SK-N-SH (cell line): ENCODE results near the gene TPSB2. TPM values are rescaled to one million over a fixed set of nuclear protein-coding genes. Genes with fewer than 3 reads are reported as not detected.

ENCODE experiments used
- CTCF ChIA-PET: fragments of 300-600, 350-600 bp; formaldehyde crosslinking; extraction: SDS; loops from one replicate; lab custom pipeline; 2021; lab: Yijun Ruan, JAX
- POLR2A ChIA-PET: fragments of 350-600 bp; sonication (Branson Sonifier 250); formaldehyde crosslinking; extraction: SDS; loops from one replicate; lab custom pipeline; 2020; ENCODE audit warnings: antibody characterized with exemption, inconsistent platforms; lab: Yijun Ruan, JAX
- DNase-seq: peaks from one replicate; pipeline ENCODE4 v3.0.0; 2012
- H2AFZ ChIP-seq: fragments of 200-600 bp; sonication (generic); 2 replicates; pipeline ENCODE4 v1.8.1; 2016; ENCODE audit warnings: antibody characterized with exemption, mild to moderate bottlenecking, low read depth
- H3F3A ChIP-seq: fragments of 200-600 bp; sonication (generic); replicated peaks from 2 replicates; pipeline ENCODE3; 2016; ENCODE audit warnings: antibody characterized with exemption, mild to moderate bottlenecking; ENCODE audit not compliant: insufficient read depth
- H3K27ac ChIP-seq, 2 experiments: fragments of 200-500 bp in 1 of 2; fragments of 200-600 bp in 1 of 2; sonication (Bioruptor generic) in 1 of 2; sonication (generic), shearing (Covaris generic) in 1 of 2; 2 replicates each; pipeline versions ENCODE4 v1.5.1 to v1.6.1; 2014 to 2016; ENCODE audit warnings: low read depth in 2 of 2, inconsistent platforms in 1 of 2, low read length in 1 of 2, mild to moderate bottlenecking in 1 of 2, mixed read lengths in 1 of 2
- H3K27me3 ChIP-seq: fragments of 200-600 bp; sonication (generic), shearing (Covaris generic); 2 replicates; pipeline ENCODE4 v1.6.1; 2016; ENCODE audit warnings: mixed run types; ENCODE audit not compliant: insufficient read depth
- H3K36me3 ChIP-seq, 2 experiments: fragments of 200-500 bp in 1 of 2; fragments of 200-600 bp in 1 of 2; sonication (Bioruptor generic) in 1 of 2; sonication (generic) in 1 of 2; replicated peaks in 1 of 2; 2 replicates each; pipeline versions ENCODE3 to v1.5.1; 2014 to 2016; ENCODE audit warnings: low read length in 1 of 2, mild to moderate bottlenecking in 1 of 2; ENCODE audit not compliant: insufficient read depth in 2 of 2, control insufficient read depth in 1 of 2
- H3K4me1 ChIP-seq, 2 experiments: fragments of 200-500 bp in 1 of 2; fragments of 200-600 bp in 1 of 2; sonication (Bioruptor generic) in 1 of 2; sonication (generic), shearing (Covaris generic) in 1 of 2; 2 replicates each; pipeline versions ENCODE4 v1.5.1 to v1.6.1; 2014 to 2016; ENCODE audit warnings: low read depth in 1 of 2, low read length in 1 of 2, mixed run types in 1 of 2; ENCODE audit not compliant: insufficient read depth in 2 of 2, control insufficient read depth in 1 of 2
- H3K4me2 ChIP-seq: fragments of 200-600 bp; sonication (generic), shearing (Covaris generic); 2 replicates; pipeline ENCODE4 v1.6.1; 2017; ENCODE audit warnings: mixed run types
- H3K4me3 ChIP-seq, 2 experiments: fragments of 200-500 bp in 1 of 2; fragments of 200-600 bp in 1 of 2; sonication (Bioruptor generic) in 1 of 2; sonication (generic), shearing (Covaris generic) in 1 of 2; 2 replicates each; pipeline versions ENCODE4 v1.5.1 to v1.8.1; 2014 to 2016; ENCODE audit warnings: low read depth in 2 of 2, inconsistent platforms in 1 of 2, low read length in 1 of 2, mild to moderate bottlenecking in 1 of 2, mixed read lengths in 1 of 2, moderate library complexity in 1 of 2
- H3K79me2 ChIP-seq: fragments of 200-600 bp; sonication (generic); 2 replicates; pipeline ENCODE4 v1.8.1; 2017; ENCODE audit warnings: mild to moderate bottlenecking; ENCODE audit not compliant: insufficient read depth
- H3K9ac ChIP-seq: fragments of 200-600 bp; sonication (generic); 2 replicates; pipeline ENCODE4 v1.6.1; 2017; ENCODE audit warnings: mixed run types
- H3K9me2 ChIP-seq: fragments of 200-600 bp; sonication (generic); 2 replicates; pipeline ENCODE4 v1.6.1; 2017; ENCODE audit warnings: mixed run types
- H3K9me3 ChIP-seq: fragments of 200-600 bp; sonication (generic); 2 replicates; pipeline ENCODE4 v1.6.1; 2017; ENCODE audit warnings: mixed run types, mild to moderate bottlenecking, moderate library complexity
- H4K20me1 ChIP-seq: fragments of 200-600 bp; sonication (generic); 2 replicates; pipeline ENCODE4 v1.6.1; 2017; ENCODE audit warnings: mild to moderate bottlenecking, mixed run types; ENCODE audit not compliant: insufficient read depth
- CHD2 ChIP-seq: fragments of 150-350 bp; IDR thresholded peaks from 2 replicates; pipeline ENCODE4 v1.6.1; 2018; ENCODE audit warnings: low read length; ENCODE audit not compliant: partially characterized antibody
- EP300 ChIP-seq, 2 experiments: IDR thresholded peaks; 2 replicates each; pipeline versions ENCODE4 v1.4.0 to v1.6.1; 2012; ENCODE audit warnings: borderline replicate concordance in 1 of 2, low read depth in 1 of 2, low read length in 1 of 2
- FOSL2 ChIP-seq: IDR thresholded peaks from 2 replicates; pipeline ENCODE4 v1.4.0; 2012; ENCODE audit warnings: low read depth, mild to moderate bottlenecking, moderate library complexity, borderline replicate concordance
- GABPA ChIP-seq: IDR thresholded peaks from 2 replicates; pipeline ENCODE4 v1.4.0; 2012; ENCODE audit warnings: low read depth, mild to moderate bottlenecking
- JUND ChIP-seq: IDR thresholded peaks from 2 replicates; pipeline ENCODE4 v1.4.0; 2012
- MEF2A ChIP-seq: IDR thresholded peaks from 2 replicates; pipeline ENCODE4 v1.4.0; 2012; ENCODE audit warnings: low read depth, borderline replicate concordance
- NFIC ChIP-seq: IDR thresholded peaks from 2 replicates; pipeline ENCODE4 v1.4.0; 2012; ENCODE audit warnings: borderline replicate concordance
- PBX3 ChIP-seq: IDR thresholded peaks from 2 replicates; pipeline ENCODE4; 2012
- POLR2AphosphoS5 ChIP-seq: IDR thresholded peaks from 2 replicates; pipeline ENCODE4 v1.6.1; 2012; ENCODE audit warnings: low read depth, low read length
- RCOR1 ChIP-seq: fragments of 150-350 bp; IDR thresholded peaks from 2 replicates; pipeline ENCODE4 v1.6.1; 2017; ENCODE audit warnings: antibody characterized with exemption, low read length
- REST ChIP-seq: IDR thresholded peaks from 2 replicates; pipeline ENCODE4 v1.6.1; 2012; ENCODE audit warnings: mild to moderate bottlenecking, low read depth, low read length, moderate library complexity
- RFX5 ChIP-seq: IDR thresholded peaks from 2 replicates; pipeline ENCODE4 v1.6.1; 2012; ENCODE audit warnings: mild to moderate bottlenecking, improper control_type of control experiment, low read length
- RXRA ChIP-seq: IDR thresholded peaks from 2 replicates; pipeline ENCODE4 v1.4.0; 2012; ENCODE audit warnings: low read depth, mild to moderate bottlenecking, borderline replicate concordance
- SIN3A ChIP-seq: IDR thresholded peaks from 2 replicates; pipeline ENCODE4 v1.6.1; 2012; ENCODE audit warnings: low read depth, mild to moderate bottlenecking, low read length, moderate library complexity, borderline replicate concordance
- TCF12 ChIP-seq: IDR thresholded peaks from 2 replicates; pipeline ENCODE4 v1.4.0; 2012
- TEAD4 ChIP-seq: IDR thresholded peaks from 2 replicates; pipeline ENCODE4 v1.4.0; 2012; ENCODE audit warnings: mild to moderate bottlenecking, borderline replicate concordance; ENCODE audit not compliant: insufficient read depth
- WGBS: methylation state at CpG from one replicate; pipeline ENCODE4 v1.1.6; 2017; ENCODE audit warnings: low lambda C conversion rate; 5-methylcytosine and 5-hydroxymethylcytosine counted together
- polyA plus RNA-seq, 3 experiments: library from polyadenylated mRNA; depleted of rRNA; stranded (reverse); fragments of >200 nt; gene quantifications; 2 replicates each; pipeline ENCODE4 v1.2.3, GENCODE V29; 2012
- TF ChIP-seq, protein P1 (sequence below): fragments of 200-600 bp; sonication (generic); IDR thresholded peaks from 2 replicates; pipeline ENCODE4 v1.6.1; 2017; ENCODE audit warnings: antibody characterized with exemption, mild to moderate bottlenecking, moderate library complexity
- TF ChIP-seq, protein P2 (sequence below): IDR thresholded peaks from 2 replicates; pipeline ENCODE4 v1.4.0; 2012; ENCODE audit warnings: low read depth, borderline replicate concordance
- TF ChIP-seq, protein P3 (sequence below): fragments of 150-350 bp; IDR thresholded peaks from 2 replicates; pipeline ENCODE4 v1.6.1; 2017; ENCODE audit warnings: antibody characterized with exemption, low read length, low read depth, borderline replicate concordance
- TF ChIP-seq, protein P4 (sequence below): IDR thresholded peaks from 2 replicates; pipeline ENCODE4 v1.4.0; 2012; ENCODE audit warnings: low read depth

Gene TPSB2
- polyA plus RNA-seq, 1 of the 3 experiments (the other 2 are of a cell fraction): not detected

- Histone ChIP-seq H3K79me2 (no peaks in the 10 kb centered on the region), H3K27me3 (peaks cover 71% of the 10 kb centered on the region), H3F3A (no peaks in the 10 kb centered on the region), H3K9me2 (no peaks in the 10 kb centered on the region), H3K4me2 (no peak overlapping the region), H2AFZ (no peak overlapping the region), H3K27ac (no peak overlapping the region), H4K20me1 (0 out of 2 replicates have a peak, but pooled peaks cover 2% of the 10 kb centered on the region), H3K36me3 (no peaks in the 10 kb centered on the region), H3K9me3 (no peaks in the 10 kb centered on the region), H3K9ac (no peak overlapping the region), H3K4me1 (no peaks in the 10 kb centered on the region), H3K4me3 (no peak overlapping the region)
- DNase-seq: no peak
- ChIA-PET CTCF (interaction anchor here (2.1 kb wide), 1 partner anchor 11 kb away, joined by 5 read pairs; no protein-coding TSS in a partner anchor), POLR2A (interaction anchor here (1.0 kb wide), 1 partner anchor 95 kb away, joined by 3 read pairs; no protein-coding TSS in a partner anchor)
- WGBS: 29% methylated on average over 15 of the region's 16 CpGs
- TF ChIP-seq RXRA (no peak), REST (no peak), NFIC (no peak), SIN3A (no peak), MEF2A (no peak), POLR2AphosphoS5 (no peak), TEAD4 (no peak), CHD2 (no peak), RCOR1 (no peak), GABPA (no peak), JUND (no peak), TCF12 (no peak), FOSL2 (no peak), EP300 (IDR thresholded peaks at IDR 0.05; ENCODE audit: borderline replicate concordance in 1 of 2, low read depth in 1 of 2, low read length in 1 of 2) (no peak), PBX3 (no peak), RFX5 (no peak)
- TF ChIP-seq, protein P1, sequence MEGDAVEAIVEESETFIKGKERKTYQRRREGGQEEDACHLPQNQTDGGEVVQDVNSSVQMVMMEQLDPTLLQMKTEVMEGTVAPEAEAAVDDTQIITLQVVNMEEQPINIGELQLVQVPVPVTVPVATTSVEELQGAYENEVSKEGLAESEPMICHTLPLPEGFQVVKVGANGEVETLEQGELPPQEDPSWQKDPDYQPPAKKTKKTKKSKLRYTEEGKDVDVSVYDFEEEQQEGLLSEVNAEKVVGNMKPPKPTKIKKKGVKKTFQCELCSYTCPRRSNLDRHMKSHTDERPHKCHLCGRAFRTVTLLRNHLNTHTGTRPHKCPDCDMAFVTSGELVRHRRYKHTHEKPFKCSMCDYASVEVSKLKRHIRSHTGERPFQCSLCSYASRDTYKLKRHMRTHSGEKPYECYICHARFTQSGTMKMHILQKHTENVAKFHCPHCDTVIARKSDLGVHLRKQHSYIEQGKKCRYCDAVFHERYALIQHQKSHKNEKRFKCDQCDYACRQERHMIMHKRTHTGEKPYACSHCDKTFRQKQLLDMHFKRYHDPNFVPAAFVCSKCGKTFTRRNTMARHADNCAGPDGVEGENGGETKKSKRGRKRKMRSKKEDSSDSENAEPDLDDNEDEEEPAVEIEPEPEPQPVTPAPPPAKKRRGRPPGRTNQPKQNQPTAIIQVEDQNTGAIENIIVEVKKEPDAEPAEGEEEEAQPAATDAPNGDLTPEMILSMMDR: no peak
- TF ChIP-seq, protein P2, sequence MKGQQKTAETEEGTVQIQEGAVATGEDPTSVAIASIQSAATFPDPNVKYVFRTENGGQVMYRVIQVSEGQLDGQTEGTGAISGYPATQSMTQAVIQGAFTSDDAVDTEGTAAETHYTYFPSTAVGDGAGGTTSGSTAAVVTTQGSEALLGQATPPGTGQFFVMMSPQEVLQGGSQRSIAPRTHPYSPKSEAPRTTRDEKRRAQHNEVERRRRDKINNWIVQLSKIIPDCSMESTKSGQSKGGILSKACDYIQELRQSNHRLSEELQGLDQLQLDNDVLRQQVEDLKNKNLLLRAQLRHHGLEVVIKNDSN: no peak
- TF ChIP-seq, protein P3, sequence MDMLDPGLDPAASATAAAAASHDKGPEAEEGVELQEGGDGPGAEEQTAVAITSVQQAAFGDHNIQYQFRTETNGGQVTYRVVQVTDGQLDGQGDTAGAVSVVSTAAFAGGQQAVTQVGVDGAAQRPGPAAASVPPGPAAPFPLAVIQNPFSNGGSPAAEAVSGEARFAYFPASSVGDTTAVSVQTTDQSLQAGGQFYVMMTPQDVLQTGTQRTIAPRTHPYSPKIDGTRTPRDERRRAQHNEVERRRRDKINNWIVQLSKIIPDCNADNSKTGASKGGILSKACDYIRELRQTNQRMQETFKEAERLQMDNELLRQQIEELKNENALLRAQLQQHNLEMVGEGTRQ: no peak
- TF ChIP-seq, protein P4, sequence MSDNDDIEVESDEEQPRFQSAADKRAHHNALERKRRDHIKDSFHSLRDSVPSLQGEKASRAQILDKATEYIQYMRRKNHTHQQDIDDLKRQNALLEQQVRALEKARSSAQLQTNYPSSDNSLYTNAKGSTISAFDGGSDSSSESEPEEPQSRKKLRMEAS: no peak
Observed at GRCh38 chr16:1206786-1207185, 23.2 kb downstream of the TPSB2 start.
